NCI-H2107 treated with DMSO at 0.1 percent for 48 hours (cell line): ENCODE results near the gene VPS13D.

ENCODE experiments used
- DNase-seq: peaks from one replicate; lab custom pipeline; 2025; ENCODE audit not compliant: unreplicated experiment; lab: John Stamatoyannopoulos, UW

VPS13D gene

DNA sequence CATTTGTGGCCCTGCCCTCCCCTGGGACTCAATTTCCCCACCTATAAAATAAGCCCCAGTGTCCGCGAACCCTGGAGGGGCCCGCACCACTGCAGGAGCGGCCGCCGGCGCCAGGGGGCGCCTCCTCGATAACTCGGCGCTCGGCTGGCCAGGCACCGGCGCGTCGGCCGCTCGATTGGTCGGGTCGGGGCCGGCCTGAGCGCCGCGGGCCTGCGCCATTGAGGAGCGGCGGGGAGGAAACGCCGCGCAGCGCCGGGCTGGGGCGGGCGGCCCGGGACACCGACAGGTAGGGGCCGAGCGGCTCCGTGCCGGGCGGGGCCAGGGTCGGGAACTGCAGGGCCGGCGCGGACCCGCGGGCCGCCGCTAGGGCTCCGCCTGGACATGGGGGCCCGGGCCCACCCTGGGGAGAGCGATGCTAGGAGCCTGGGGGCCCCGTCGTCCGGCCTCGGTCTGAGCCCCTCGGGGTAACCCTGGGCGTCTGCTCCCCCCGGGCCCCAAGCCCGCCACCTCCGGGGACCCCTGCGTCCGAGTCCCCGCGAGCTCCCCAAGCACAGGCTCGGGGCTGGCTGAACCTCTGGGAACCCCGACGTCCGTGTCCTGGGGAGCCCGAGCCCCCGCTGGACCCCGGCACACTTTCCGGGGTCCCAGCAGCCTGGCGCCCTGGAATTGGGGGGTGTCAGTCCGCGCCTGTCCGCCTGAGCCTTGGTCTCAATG lies at the start of gene VPS13D:
TSS of gene VPS13D (plus strand) at position 196 of the 714 bp plus-strand sequence. CDS start 4,237 bp downstream, outside the sequence.
- no peak for DNase-seq

DNA sequence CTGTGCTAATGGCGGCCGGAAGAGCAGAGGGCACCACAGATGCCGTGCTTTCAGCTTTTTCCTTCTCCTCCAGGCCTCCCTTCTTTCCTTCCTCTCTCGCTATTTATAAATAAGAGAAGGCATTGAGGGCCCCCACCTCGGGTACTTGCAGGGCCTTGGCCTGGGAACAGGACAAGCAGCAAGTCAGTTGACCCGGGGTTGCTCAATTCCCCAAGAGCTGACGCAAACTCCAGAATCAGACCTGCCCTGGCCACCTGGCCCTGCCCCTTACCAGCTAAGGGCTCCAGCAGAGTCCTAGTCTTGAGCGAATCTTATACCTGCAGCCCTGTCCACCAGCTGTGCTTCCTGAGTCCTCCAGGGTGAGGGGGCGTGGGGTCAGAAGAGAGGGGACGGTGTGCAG lies 49.5 kb upstream of the VPS13D start:
- DNase-seq, result no peak

- DNase-seq, result no peak
These were observed 48.9 kb upstream of the VPS13D start for GRCh38 chr1:12180903-12181302.

DNA sequence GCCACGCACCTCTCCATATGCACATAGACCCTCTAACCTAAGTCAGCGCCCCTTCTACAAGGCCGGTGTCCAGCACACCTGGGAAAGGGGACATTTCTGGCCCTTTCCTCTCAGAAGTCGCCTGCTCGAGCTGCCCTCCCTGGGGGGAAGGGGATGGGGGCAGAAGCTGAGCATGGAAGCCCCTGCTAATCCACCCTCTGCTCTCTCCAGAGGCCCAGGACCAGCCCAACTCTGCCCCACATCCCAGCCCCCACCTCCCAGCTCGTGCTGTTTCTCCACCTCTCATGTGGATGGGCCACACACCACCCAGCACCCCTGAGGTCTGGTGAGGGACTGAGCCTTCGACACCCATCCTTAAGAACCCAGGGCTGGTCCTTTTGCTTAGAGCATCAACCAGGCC lies 48.3 kb upstream of the VPS13D start:
- DNase-seq, result no peak

DNA sequence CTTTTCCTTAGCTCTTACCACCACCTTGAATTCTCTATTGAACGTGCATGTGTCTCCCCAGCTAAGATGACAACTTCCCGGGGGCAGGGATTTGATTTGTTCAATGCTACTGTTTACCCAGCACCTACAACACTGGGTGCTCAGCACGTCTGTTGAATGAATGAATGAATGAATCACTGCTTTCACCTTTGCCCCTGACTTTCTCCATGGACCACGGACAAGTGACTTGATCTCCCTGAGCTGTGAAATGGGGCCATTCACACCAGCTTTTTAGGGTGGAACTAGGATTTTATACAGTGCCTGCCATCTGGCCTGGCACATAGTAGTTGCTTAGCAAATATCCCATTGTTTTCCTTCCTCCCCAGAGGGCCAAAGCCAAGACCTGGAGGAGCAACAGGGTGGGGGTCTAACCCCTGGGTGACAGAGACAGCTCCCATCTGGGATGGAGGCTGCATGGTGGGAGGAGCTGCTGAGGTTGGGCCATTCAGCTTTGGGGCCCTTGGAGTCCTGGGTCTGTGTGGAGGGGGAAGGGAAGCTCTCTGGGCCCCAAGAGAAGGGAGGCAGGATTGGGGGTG lies 47.3 kb upstream of the VPS13D start:
- no peak for DNase-seq

GRCh38 chr1:12183095-12183794 lies 46.6 kb upstream of the VPS13D start:
- no peak for DNase-seq

- no peak for DNase-seq
These were observed 45.7 kb upstream of the VPS13D start for GRCh38 chr1:12184008-12184681.

GRCh38 chr1:12185036-12185917 lies 44.6 kb upstream of the VPS13D start:
- no peak for DNase-seq

DNA sequence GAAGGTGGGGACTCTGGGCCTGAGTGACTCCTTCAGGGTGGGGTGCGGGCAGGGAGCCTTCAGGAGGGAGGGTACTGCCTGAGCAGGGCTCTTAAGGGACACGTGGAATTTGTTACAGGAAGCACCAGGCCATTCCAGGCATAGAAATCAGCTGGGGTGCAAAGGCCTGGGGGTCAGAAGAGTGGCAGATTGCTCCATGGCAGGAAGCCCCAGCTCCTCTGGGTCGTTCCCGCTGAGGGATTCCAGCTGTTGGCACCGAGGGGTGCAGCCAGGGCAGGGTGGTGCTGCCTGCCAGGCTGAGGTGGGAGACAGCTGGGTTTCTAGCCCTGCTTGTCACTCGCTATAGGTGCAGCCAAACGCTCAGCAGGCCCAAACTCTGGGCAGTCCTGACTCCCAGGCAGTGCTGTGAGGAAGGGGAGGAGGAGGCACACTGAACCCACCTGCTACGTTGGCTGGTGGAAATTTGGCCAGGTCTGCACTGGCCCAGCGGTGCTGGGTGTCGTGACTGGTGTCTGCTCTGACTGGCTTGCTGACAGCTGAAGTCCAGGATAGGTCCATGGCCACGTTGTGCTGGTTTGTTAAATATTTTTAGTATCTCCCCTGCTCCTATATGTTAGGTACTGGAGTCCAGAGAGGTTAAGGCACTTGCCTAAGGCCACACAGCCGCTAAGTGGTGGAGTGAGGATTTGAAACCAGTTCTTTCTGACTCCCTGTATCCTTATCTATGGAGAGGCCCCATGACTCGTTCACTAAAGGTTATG lies 43.7 kb upstream of the VPS13D start:
- DNase-seq, result no peak

GRCh38 chr1:12186679-12186985 lies 43.2 kb upstream of the VPS13D start:
- DNase-seq, result no peak

- DNase-seq, result no peak
These were observed 41.7 kb upstream of the VPS13D start for GRCh38 chr1:12188115-12188514.

DNA sequence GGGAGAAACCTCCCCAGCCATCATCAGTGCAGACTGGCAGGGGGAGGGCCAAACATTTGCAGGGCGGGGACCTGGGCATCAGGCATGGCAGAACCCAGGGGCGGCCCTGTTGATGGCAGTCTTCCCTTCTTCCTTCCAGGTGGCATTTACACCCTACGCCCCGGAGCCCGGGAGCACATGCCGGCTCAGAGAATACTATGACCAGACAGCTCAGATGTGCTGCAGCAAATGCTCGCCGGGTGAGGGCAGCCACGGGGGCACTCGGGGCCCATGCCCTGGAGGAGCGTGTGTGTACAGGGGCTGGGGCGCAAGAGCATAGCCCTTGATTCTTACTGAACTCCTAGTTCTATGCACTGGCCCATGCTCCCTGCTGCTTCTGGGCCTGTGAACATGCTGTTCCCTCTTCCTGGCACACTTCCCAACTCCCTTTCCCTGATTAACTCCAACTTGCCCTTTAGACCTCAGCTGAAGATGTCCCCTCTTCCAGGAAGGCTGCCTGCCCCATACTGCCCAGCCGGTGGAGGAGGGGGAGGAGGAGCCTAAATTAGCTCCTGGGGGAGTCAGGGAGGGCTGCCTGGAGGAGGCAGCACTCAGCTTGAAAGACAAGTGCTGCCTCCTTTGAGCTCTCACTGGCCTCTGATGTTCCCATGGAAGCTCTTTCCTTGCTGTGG lies 41.0 kb upstream of the VPS13D start:
- DNase-seq, result no peak

DNA sequence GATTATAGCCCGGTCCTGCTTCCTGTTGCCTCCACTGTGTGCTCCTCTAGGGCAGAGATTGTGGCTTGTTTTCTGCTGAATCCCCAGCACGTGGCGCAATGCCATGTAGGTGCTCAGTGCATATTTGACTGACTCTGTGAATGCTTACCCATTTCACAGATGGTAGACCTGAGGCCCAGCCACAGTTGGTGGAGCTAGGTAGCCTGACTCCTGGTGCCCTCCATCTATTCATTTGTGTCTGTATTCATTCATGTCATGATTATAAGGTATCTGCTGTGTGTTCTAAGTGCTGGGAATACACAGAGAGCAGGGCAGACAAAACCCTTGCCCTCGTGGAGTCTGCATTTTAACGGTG lies 40.5 kb upstream of the VPS13D start:
- no peak for DNase-seq

- no peak for DNase-seq
These were observed 38.4 kb upstream of the VPS13D start for GRCh38 chr1:12191242-12192032.

- DNase-seq, result no peak
These were observed 35.1 kb upstream of the VPS13D start for GRCh38 chr1:12194666-12195216.

DNA sequence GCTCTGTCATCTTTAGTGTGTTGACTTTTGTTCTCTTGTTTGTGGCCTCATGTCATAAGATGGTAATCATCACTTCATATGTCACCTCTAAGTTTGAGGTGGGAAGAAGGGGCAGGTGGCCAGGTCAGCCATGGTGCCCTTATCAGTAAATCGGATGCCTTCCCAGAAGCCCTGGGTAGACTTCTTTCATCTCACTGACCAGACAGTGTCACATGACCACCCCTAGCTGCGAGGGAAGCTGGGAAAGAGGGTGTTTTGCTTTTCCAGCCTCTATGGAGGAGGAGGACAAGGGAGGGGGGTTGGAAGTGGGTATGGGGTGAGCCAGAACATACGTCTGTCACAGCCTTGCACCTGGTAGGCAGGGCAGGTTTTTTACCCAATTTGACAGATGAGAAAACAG lies 34.4 kb upstream of the VPS13D start:
- no peak for DNase-seq

- DNase-seq, result peak; percentile 13
These were observed 33.0 kb upstream of the VPS13D start for GRCh38 chr1:12196641-12197482.

GRCh38 chr1:12197483-12197880 lies 32.3 kb upstream of the VPS13D start:
- DNase-seq, result no peak
